AG09319 (cell line): Measurements from ENCODE around the gene MSMP.

ENCODE experiments used
- DNase-seq: peaks from one replicate; pipeline ENCODE4 v3.0.0-alpha.2; 2010; ENCODE audit warnings: low read depth; ENCODE audit errors: extremely low read depth
- TF ChIP-seq, protein P1 (sequence below): IDR thresholded peaks from 2 replicates; pipeline ENCODE4 v1.5.1; 2011; ENCODE audit warnings: low read depth, mild to moderate bottlenecking, inconsistent platforms, low read length, moderate library complexity

The MSMP gene

GRCh38 chr9:35713578-35713977, 40.5 kb downstream of the MSMP start:
- no peak for DNase-seq
- TF ChIP-seq, protein P1, sequence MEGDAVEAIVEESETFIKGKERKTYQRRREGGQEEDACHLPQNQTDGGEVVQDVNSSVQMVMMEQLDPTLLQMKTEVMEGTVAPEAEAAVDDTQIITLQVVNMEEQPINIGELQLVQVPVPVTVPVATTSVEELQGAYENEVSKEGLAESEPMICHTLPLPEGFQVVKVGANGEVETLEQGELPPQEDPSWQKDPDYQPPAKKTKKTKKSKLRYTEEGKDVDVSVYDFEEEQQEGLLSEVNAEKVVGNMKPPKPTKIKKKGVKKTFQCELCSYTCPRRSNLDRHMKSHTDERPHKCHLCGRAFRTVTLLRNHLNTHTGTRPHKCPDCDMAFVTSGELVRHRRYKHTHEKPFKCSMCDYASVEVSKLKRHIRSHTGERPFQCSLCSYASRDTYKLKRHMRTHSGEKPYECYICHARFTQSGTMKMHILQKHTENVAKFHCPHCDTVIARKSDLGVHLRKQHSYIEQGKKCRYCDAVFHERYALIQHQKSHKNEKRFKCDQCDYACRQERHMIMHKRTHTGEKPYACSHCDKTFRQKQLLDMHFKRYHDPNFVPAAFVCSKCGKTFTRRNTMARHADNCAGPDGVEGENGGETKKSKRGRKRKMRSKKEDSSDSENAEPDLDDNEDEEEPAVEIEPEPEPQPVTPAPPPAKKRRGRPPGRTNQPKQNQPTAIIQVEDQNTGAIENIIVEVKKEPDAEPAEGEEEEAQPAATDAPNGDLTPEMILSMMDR, result no peak

DNA sequence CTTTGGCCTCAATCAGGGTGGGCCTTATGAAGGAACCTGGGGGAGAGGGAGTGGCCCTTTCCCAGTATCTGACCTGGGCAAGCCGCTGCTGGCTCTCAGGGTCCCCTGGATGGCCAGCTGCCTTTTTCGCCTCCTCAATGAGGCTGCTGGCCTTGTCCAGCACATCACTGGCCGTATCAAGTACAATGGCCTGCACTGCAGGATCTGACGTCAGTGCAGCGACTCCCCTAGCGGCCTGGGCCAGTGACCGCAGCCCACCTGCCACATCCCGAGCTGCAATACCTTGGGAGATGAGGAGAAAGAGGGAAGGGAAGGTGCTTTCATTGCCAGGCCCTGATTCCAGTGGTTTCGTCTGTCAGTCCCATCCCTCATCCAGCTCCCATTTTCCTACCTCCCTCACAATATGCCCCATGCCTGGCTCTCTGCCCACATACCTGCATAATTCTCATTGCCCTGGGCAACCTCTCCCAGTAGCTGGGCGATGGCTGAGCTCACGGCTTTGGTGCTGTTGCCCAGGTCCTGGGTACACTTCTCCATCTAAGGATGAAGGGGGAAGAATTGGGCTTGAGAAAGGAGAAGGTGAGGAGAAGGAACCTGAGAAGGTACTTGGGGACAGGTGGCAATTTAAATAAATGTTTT, 41.2 kb downstream of the MSMP start:
- no peak for DNase-seq
- TF ChIP-seq, protein P1, result no peak

GRCh38 chr9:35711501-35712428, 42.3 kb downstream of the MSMP start:
- TF ChIP-seq, protein P1, result no peak
- no peak for DNase-seq

DNA sequence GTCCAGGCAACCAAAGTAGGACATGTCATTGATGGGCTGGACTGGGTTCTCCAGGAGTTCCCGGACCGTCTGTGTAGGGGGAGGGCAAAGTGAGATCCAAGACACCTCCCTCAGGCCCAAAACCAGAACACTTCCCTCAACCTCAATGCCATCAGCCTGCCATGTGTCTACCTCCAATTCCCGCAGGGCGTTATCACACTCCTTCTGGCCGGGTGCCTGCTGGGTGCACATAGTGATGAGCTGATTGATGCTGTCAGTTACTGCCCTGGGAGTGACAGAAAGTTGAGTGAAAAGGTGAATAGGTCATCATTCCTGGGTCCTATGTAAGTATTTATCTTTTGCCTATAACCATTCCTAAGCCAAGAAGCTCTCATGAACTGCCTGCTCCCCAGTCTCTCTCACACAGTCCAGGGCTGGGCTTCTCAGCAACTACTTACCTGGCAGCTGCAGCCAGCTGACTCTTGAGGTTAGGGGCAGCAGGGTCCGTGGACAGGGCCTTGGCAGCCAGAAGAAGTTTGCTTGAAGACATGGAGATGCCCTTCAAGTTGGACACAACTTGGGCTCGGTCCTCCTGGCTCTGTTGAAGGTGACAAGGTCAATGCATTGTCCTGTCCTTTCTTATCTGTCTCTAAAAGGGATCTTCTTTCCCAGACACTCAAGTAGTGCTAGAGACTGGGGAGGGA, 43.1 kb downstream of the MSMP start:
- no peak for DNase-seq
- TF ChIP-seq, protein P1, result no peak

DNA sequence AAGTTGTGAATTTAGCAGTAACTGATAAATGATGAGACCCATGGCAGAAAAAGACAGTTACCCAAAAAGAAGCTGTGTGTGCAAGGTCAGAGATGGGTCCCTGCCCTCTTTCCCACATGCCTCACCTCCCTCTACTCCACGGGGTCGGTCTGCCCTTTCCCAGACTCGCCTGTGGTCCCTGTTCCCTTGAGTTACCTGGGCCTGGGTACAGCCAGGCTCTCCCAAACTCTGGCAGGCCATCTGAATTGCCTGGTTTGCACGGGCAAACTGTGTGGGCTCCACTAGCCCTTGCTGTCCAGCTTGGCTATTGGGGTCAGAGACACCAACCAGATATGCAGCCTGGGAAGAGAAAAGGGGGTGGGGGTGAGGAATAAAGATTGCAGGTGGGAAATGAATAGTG, 45.9 kb downstream of the MSMP start:
- no peak for DNase-seq
- TF ChIP-seq, protein P1, result no peak

DNA sequence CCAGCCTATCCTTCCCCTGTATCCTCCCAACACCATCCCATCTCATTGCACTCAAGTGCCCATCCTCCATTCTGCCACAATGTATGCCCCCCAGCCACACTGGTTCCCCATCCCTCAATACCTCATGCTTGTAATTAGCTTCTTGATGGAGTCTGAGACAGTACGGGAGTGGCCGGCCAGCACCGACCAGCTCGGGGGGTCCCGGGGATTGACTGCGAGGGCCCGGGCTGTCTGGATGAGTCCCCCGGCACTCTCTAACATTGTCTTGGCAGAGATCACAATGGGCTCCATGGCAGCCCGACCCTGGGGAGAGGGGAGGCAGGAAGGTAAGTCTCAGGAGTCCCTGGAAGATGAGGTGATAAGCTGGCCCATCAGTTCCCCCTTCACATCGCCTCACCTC, 47.1 kb downstream of the MSMP start:
- DNase-seq, result no peak
- TF ChIP-seq, protein P1, result no peak

DNA sequence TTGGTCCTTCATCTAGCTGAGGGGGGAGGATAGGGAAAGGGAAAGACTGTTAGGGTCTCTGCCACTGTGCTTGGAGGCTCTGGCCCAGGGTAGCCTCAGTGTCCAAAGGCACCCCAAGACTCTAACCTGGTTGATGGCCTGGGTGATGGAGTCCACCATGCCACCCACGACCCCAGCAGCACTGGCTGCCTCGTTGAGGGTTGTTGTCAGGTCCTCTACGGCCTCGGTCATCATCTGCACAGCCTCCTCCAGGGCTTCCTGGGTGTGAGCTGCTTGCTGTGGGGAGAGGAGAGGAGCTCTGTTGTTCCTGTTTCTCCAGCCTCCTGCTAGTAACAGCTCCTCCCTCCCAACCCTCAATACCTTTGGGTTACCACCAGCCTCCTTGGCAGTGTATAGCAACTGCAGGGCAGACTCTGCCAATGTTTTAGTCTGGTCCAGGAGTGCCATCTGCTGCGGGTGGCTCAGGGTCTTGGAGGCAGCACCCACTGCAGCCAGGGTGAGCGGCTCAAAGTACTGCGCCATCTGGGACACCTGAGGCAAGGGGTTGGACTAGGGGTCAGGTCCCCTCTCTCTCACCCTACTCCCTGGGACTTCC, 48.1 kb downstream of the MSMP start:
- TF ChIP-seq, protein P1, result no peak

More for the DNA sequence above, 48.1 kb downstream of the MSMP start:
- no peak for DNase-seq
